ACC112 (cell line): ENCODE measurements around the gene ANKRD33B.
"Not testable (repeated sequence)": the region's sequence is repeated elsewhere in the genome, so short reads cannot be mapped to it uniquely, and the experiment has no call there.

Experiments
- H2AFZ ChIP-seq: fragments of 200-600 bp; sonication (generic); one replicate; pipeline ENCODE4 v1.6.0; 2017; ENCODE audit warnings: antibody characterized with exemption, low read length; ENCODE audit not compliant: unreplicated experiment
- H3K27ac ChIP-seq: fragments of 200-600 bp; sonication (generic); 2 replicates; pipeline ENCODE4 v1.5.1; 2014; ENCODE audit warnings: low read depth, mild to moderate bottlenecking, antibody characterized with exemption, low read length, moderate library complexity
- H3K27me3 ChIP-seq: fragments of 200-600 bp; sonication (generic); 2 replicates; pipeline ENCODE4 v1.6.1; 2014; ENCODE audit warnings: mild to moderate bottlenecking, antibody characterized with exemption, low read length, moderate library complexity, mixed read lengths; ENCODE audit not compliant: insufficient read depth
- H3K36me3 ChIP-seq: fragments of 200-600 bp; sonication (generic); 2 replicates; pipeline ENCODE4 v1.6.1; 2016; ENCODE audit warnings: mild to moderate bottlenecking, antibody characterized with exemption, low read length, moderate library complexity, mixed read lengths; ENCODE audit not compliant: insufficient read depth
- H3K4me1 ChIP-seq: fragments of 200-600 bp; sonication (generic); one replicate; pipeline ENCODE4 v1.6.1; 2016; ENCODE audit warnings: low read length, mixed read lengths; ENCODE audit not compliant: insufficient read depth, unreplicated experiment, control insufficient read depth
- H3K4me3 ChIP-seq: fragments of 200-600 bp; sonication (generic); 2 replicates; pipeline ENCODE4 v1.5.1; 2014; ENCODE audit warnings: mild to moderate bottlenecking, low read depth, low read length
- H3K79me2 ChIP-seq: fragments of 200-600 bp; sonication (generic); one replicate; pipeline ENCODE4 v1.6.0; 2016; ENCODE audit warnings: low read length; ENCODE audit not compliant: control insufficient read depth, unreplicated experiment, insufficient read depth

The ANKRD33B gene

DNA sequence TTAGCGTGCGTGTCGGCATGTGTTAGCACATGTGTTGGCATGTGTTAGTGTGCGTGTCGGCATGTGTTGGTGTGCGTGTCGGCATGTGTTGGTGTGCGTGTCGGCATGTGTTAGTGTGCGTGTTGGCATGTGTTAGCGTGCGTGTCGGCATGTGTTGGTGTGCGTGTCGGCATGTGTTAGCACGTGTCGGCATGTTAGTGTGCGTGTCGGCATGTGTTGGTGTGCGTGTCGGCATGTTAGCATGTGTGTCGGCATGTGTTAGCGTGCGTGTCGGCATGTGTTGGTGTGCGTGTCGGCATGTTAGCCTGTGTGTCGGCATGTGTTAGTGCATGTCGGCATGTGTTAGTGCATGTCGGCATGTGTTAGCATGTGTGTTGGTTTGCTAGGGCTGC is 14.8 kb upstream of the ANKRD33B start:
- H3K36me3 ChIP-seq, H2AFZ ChIP-seq, H3K79me2 ChIP-seq, H3K27me3 ChIP-seq, H3K4me3 ChIP-seq, H3K27ac ChIP-seq: not testable (repeated sequence)
- peaks cover 28% of the 10 kb centered on the region for H3K4me1 ChIP-seq

DNA sequence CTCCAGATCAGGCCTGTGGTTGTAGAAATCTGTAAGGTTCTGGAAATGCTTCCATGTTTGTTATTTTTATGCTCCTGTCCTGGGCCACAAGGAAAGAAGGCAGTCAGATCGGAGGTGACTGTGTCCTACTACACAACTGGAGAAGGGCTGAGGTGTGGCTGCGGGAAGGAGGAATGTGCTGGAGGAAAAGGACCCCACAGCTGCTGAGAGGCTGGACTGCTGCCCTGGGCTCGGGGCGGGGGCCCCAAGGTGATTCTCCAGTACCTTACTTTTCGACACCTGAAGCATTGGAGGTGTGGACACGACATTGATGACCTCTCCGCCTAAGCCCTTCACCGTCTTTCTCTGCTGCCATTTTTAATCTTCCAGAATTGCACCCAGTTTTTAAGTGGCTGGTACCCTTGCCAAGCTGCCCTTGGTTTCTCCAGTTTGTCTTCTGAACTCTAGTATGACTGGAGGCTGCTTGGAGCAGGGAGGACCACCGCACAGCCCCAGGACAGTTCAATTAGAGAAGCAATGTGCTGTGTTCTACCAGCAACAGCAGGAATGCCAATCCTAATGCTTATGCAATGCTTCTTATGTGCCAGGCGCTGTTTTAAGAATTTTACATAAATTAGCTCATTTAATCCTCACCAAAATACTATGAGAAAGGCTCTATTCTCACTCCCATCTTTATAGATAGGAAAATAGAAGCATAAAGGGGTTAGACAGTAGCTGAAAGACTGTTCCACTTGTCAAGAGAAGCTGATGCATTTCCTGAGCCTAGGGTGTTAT is 13.5 kb upstream of the ANKRD33B start:
- Histone ChIP-seq H3K4me1 (peaks cover 32% of the 10 kb centered on the region), H3K27me3 (no peaks in the 10 kb centered on the region), H3K4me3 (no peak overlapping the region), H3K79me2 (no peaks in the 10 kb centered on the region), H3K36me3 (no peaks in the 10 kb centered on the region), H2AFZ (no peak overlapping the region), H3K27ac (peak overlapping the region; percentile 76)

DNA sequence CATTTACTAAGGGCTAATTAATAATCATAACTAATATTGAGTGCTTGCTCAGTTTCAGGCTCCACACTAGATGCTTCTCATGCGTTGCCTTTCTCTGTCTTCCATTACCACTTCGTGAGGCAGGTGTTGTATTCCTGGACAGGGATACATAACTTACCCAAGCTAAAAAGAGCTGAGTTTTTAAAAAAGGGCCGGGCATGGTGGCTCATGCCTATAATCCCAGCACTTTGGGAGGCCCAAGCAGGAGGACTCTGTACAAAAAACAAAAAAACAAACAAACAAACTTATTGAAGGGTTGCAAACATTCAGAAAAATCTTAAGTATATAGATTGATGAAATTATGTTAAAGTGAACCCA is 12.1 kb upstream of the ANKRD33B start:
- H2AFZ ChIP-seq = no peak overlapping the region
- H3K79me2 ChIP-seq = no peaks in the 10 kb centered on the region
- peaks cover 46% of the 10 kb centered on the region for H3K4me1 ChIP-seq
- no peaks in the 10 kb centered on the region for H3K27me3 ChIP-seq
- H3K4me3 ChIP-seq = peak overlapping the region; percentile 6; the same call in 1 of the 2 replicates
- H3K36me3 ChIP-seq = no peaks in the 10 kb centered on the region
- peak overlapping the region; percentile 89 for H3K27ac ChIP-seq

- no peaks in the 10 kb centered on the region for H3K79me2 ChIP-seq
- no peaks in the 10 kb centered on the region for H3K27me3 ChIP-seq
- H3K4me3 ChIP-seq = peak overlapping the region; percentile 1; the same call in 1 of the 2 replicates
- H2AFZ ChIP-seq = no peak overlapping the region
- H3K27ac ChIP-seq = peak overlapping the region; percentile 89
- no peaks in the 10 kb centered on the region for H3K36me3 ChIP-seq
- peaks cover 53% of the 10 kb centered on the region for H3K4me1 ChIP-seq
Observed at GRCh38 chr5:10552183-10553143, 11.4 kb upstream of the ANKRD33B start.

GRCh38 chr5:10553476-10553875 is 10.4 kb upstream of the ANKRD33B start:
- H3K27ac ChIP-seq = no peak overlapping the region
- peaks cover 58% of the 10 kb centered on the region for H3K4me1 ChIP-seq

DNA sequence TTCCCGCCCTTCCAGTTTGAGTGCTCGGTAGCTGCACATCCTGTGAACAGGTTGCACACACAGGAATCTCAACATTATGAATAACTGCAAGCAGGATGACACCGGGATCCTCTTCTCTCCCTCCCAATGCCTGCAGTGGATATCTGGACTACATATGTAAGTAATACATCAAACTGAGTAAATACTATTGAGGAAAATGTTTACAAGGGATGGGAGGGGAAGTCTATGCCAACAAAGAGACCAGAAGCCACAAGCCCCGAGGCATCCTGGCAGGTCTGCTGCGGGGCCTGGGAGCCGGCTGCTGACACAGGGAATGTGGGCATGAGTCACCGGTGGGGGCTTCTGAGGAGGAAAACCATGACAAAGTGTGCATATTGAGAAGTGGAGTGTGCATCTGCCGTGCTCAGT is 8.6 kb upstream of the ANKRD33B start:
- H2AFZ ChIP-seq = no peak overlapping the region
- H3K27me3 ChIP-seq = no peaks in the 10 kb centered on the region
- no peak overlapping the region for H3K4me3 ChIP-seq
- H3K4me1 ChIP-seq = peaks cover 56% of the 10 kb centered on the region
- H3K27ac ChIP-seq = peak overlapping the region; percentile 75; the same call in 1 of the 2 replicates
- no peaks in the 10 kb centered on the region for H3K36me3 ChIP-seq
- no peaks in the 10 kb centered on the region for H3K79me2 ChIP-seq

More at GRCh38 chr5:10553476-10553875, 10.4 kb upstream of the ANKRD33B start:
- Histone ChIP-seq H3K27me3 (no peaks in the 10 kb centered on the region), H2AFZ (no peak overlapping the region), H3K4me3 (no peak overlapping the region), H3K79me2 (no peaks in the 10 kb centered on the region), H3K36me3 (no peaks in the 10 kb centered on the region)

GRCh38 chr5:10556289-10556807 is 7.5 kb upstream of the ANKRD33B start:
- Histone ChIP-seq H3K4me1 (peaks cover 47% of the 10 kb centered on the region), H3K36me3 (no peaks in the 10 kb centered on the region), H3K4me3 (no peak overlapping the region; the same call in 1 of the 2 replicates), H3K27ac (peak overlapping the region; percentile 75), H3K27me3 (no peaks in the 10 kb centered on the region), H2AFZ (peak overlapping the region; percentile 37), H3K79me2 (no peaks in the 10 kb centered on the region)

GRCh38 chr5:10556893-10557746 is 6.8 kb upstream of the ANKRD33B start:
- H3K4me1 ChIP-seq = peaks cover 40% of the 10 kb centered on the region

GRCh38 chr5:10559151-10559550 is 4.7 kb upstream of the ANKRD33B start:
- Histone ChIP-seq H2AFZ (no peak overlapping the region), H3K27me3 (no peaks in the 10 kb centered on the region), H3K27ac (no peak overlapping the region), H3K4me3 (no peak overlapping the region), H3K36me3 (no peaks in the 10 kb centered on the region), H3K4me1 (peaks cover 31% of the 10 kb centered on the region), H3K79me2 (no peaks in the 10 kb centered on the region)

More at GRCh38 chr5:10556893-10557746, 6.8 kb upstream of the ANKRD33B start:
- Histone ChIP-seq H2AFZ (no peak overlapping the region), H3K4me3 (no peak overlapping the region), H3K79me2 (no peaks in the 10 kb centered on the region), H3K27ac (peak overlapping the region; percentile 75), H3K27me3 (no peaks in the 10 kb centered on the region), H3K36me3 (no peaks in the 10 kb centered on the region)

DNA sequence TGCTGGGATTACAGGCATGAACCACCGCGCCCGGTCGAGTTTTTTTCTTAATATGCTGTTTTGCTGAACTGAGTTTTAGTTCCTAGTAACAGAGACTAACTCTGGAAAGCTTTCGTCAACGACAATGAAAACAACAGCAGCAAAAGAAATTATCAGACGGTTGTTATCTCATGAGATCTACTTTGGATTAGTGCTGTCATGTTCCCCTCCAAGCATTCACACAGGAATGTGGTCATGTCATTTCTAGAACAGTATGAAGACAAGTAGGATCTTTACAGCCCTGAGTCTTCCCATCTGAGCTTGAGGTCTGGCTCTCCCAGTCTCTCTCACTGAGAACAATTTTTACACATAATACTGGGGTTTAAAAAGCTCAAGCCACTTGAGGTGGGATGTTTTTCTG is 4.0 kb upstream of the ANKRD33B start:
- H3K27ac ChIP-seq = no peak overlapping the region
- H3K79me2 ChIP-seq = no peaks in the 10 kb centered on the region
- no peak overlapping the region for H2AFZ ChIP-seq
- H3K4me3 ChIP-seq = no peak overlapping the region
- peaks cover 31% of the 10 kb centered on the region for H3K4me1 ChIP-seq
- H3K36me3 ChIP-seq = no peaks in the 10 kb centered on the region
- no peaks in the 10 kb centered on the region for H3K27me3 ChIP-seq
